Measurements from ENCODE around the gene PRSS21.

The PRSS21 gene

GRCh38 chr16:2790631-2791030 is 26.4 kb upstream of the PRSS21 start:
- no peaks in the 10 kb centered on the region for H3K4me1 ChIP-seq (ENCODE audit: low read length)
- TF ChIP-seq CTCF (IDR thresholded peaks at IDR 0.05; ENCODE audit: low read depth, low read length) (no peak), EZH2phosphoT487 (IDR thresholded peaks at IDR 0.05; ENCODE audit: low read depth) (no peak)
- no peak overlapping the region for H2AFZ ChIP-seq (ENCODE audit: low read depth, low read length)
- no peaks in the 10 kb centered on the region for H3K9me3 ChIP-seq (ENCODE audit: insufficient read depth, low read length)
- H3K4me3 ChIP-seq (ENCODE audit: low read length), result no peak overlapping the region
- no peak overlapping the region for H3K9ac ChIP-seq (ENCODE audit: low read length)
- no peak overlapping the region for H3K27ac ChIP-seq (ENCODE audit: low read length)
- H3K4me2 ChIP-seq (ENCODE audit: low read length), result no peak overlapping the region
- no peaks in the 10 kb centered on the region for H3K79me2 ChIP-seq (ENCODE audit: low read length)
- H4K20me1 ChIP-seq (ENCODE audit: insufficient read depth, low read length), result no peaks in the 10 kb centered on the region
- 0 out of 2 replicates have a peak, but pooled peaks cover 5% of the 10 kb centered on the region for H3K27me3 ChIP-seq (ENCODE audit: low read depth, low read length)
- H3K36me3 ChIP-seq (replicated peaks; ENCODE audit: low read depth, low read length), result no peaks in the 10 kb centered on the region

GRCh38 chr16:2791174-2791573 is 25.9 kb upstream of the PRSS21 start:
- no peaks in the 10 kb centered on the region for H3K36me3 ChIP-seq (replicated peaks; ENCODE audit: low read depth, low read length)
- H3K4me1 ChIP-seq (ENCODE audit: low read length), result no peaks in the 10 kb centered on the region
- no peak overlapping the region for H3K27ac ChIP-seq (ENCODE audit: low read length)
- no peak overlapping the region for H2AFZ ChIP-seq (ENCODE audit: low read depth, low read length)
- no peak overlapping the region for H3K4me3 ChIP-seq (ENCODE audit: low read length)
- no peak for TF ChIP-seq CTCF (IDR thresholded peaks at IDR 0.05; ENCODE audit: low read depth, low read length)
- H3K4me2 ChIP-seq (ENCODE audit: low read length), result no peak overlapping the region
- H3K79me2 ChIP-seq (ENCODE audit: low read length), result no peaks in the 10 kb centered on the region
- no peak overlapping the region for H3K9ac ChIP-seq (ENCODE audit: low read length)
- 0 out of 2 replicates have a peak, but pooled peaks cover 5% of the 10 kb centered on the region for H3K27me3 ChIP-seq (ENCODE audit: low read depth, low read length)
- no peaks in the 10 kb centered on the region for H3K9me3 ChIP-seq (ENCODE audit: insufficient read depth, low read length)
- H4K20me1 ChIP-seq (ENCODE audit: insufficient read depth, low read length), result no peaks in the 10 kb centered on the region

- no peaks in the 10 kb centered on the region for H3K9me3 ChIP-seq (ENCODE audit: insufficient read depth, low read length)
- no peak overlapping the region for H3K4me3 ChIP-seq (ENCODE audit: low read length)
- 0 out of 2 replicates have a peak, but pooled peaks cover 5% of the 10 kb centered on the region for H3K27me3 ChIP-seq (ENCODE audit: low read depth, low read length)
- H3K9ac ChIP-seq (ENCODE audit: low read length), result no peak overlapping the region
- H3K4me2 ChIP-seq (ENCODE audit: low read length), result no peak overlapping the region
- no peak overlapping the region for H2AFZ ChIP-seq (ENCODE audit: low read depth, low read length)
- H3K27ac ChIP-seq (ENCODE audit: low read length), result no peak overlapping the region
- no peaks in the 10 kb centered on the region for H3K79me2 ChIP-seq (ENCODE audit: low read length)
- TF ChIP-seq EZH2phosphoT487 (IDR thresholded peaks at IDR 0.05; ENCODE audit: low read depth) (no peak), CTCF (IDR thresholded peaks at IDR 0.05; ENCODE audit: low read depth, low read length) (no peak)
- no peaks in the 10 kb centered on the region for H3K4me1 ChIP-seq (ENCODE audit: low read length)
- H4K20me1 ChIP-seq (ENCODE audit: insufficient read depth, low read length), result no peaks in the 10 kb centered on the region
- H3K36me3 ChIP-seq (replicated peaks; ENCODE audit: low read depth, low read length), result no peaks in the 10 kb centered on the region
Measured at GRCh38 chr16:2792940-2793339, 24.1 kb upstream of the PRSS21 start.

- H3K9ac ChIP-seq (ENCODE audit: low read length), result no peak overlapping the region
- no peak overlapping the region for H3K27ac ChIP-seq (ENCODE audit: low read length)
- TF ChIP-seq EZH2phosphoT487 (IDR thresholded peaks at IDR 0.05; ENCODE audit: low read depth) (no peak), CTCF (IDR thresholded peaks at IDR 0.05; ENCODE audit: low read depth, low read length) (no peak)
- H3K4me3 ChIP-seq (ENCODE audit: low read length), result no peak overlapping the region
- H3K79me2 ChIP-seq (ENCODE audit: low read length), result no peaks in the 10 kb centered on the region
- 0 out of 2 replicates have a peak, but pooled peaks cover 5% of the 10 kb centered on the region for H3K27me3 ChIP-seq (ENCODE audit: low read depth, low read length)
- H3K9me3 ChIP-seq (ENCODE audit: insufficient read depth, low read length), result no peaks in the 10 kb centered on the region
- no peak overlapping the region for H2AFZ ChIP-seq (ENCODE audit: low read depth, low read length)
- no peaks in the 10 kb centered on the region for H4K20me1 ChIP-seq (ENCODE audit: insufficient read depth, low read length)
- no peak overlapping the region for H3K4me2 ChIP-seq (ENCODE audit: low read length)
- no peaks in the 10 kb centered on the region for H3K36me3 ChIP-seq (replicated peaks; ENCODE audit: low read depth, low read length)
- no peaks in the 10 kb centered on the region for H3K4me1 ChIP-seq (ENCODE audit: low read length)
Measured at GRCh38 chr16:2795395-2796143, 21.5 kb upstream of the PRSS21 start.
